K562 (cell line): ENCODE data around the gene DHRS11. TPM values are rescaled to one million over a fixed set of nuclear protein-coding genes. Genes with fewer than 3 reads are reported as not detected.

Source experiments
- ATAC-seq: fragments of 200-7000 bp; cut with Tn5 transposase; 3 replicates; pipeline ENCODE4 v1.9.1; 2020; ENCODE audit warnings: moderate library complexity
- BruUV-seq: library from RNA; stranded (reverse); fragments of 400-500 nt; replicated peaks from 2 replicates; lab custom pipeline; 2021; lab: Mats Ljungman, UMichigan
- CTCF ChIA-PET: fragments of 300-600 bp; formaldehyde crosslinking; extraction: SDS; loops from one replicate; lab custom pipeline; 2021; ENCODE audit warnings: low intra/inter-chr PET ratio; lab: Yijun Ruan, JAX
- POLR2A ChIA-PET: fragments of 300-600, 350-650 bp; sonication (Branson Sonifier 250); formaldehyde crosslinking; extraction: SDS; loops from one replicate; lab custom pipeline; 2021; ENCODE audit warnings: antibody characterized with exemption, inconsistent platforms; lab: Yijun Ruan, JAX
- DNase-seq, 4 experiments: peaks; one replicate each; pipeline versions ENCODE4 v3.0.0 to v3.0.0-alpha.2; 2011 to 2018; ENCODE audit warnings: low spot score in 3 of 4, mixed read lengths in 3 of 4; ENCODE audit errors: extremely low read depth in 1 of 4
- FAIRE-seq: peaks from 2 replicates; lab custom pipeline; 2011; peaks lifted over from hg19 to GRCh38; lab: Jason Lieb, UNC
- H2AFZ ChIP-seq: 2 replicates; pipeline ENCODE4 v1.6.0; 2011; ENCODE audit warnings: low read depth, low read length, control low read depth, inconsistent platforms
- H3K27ac ChIP-seq: fragments of 200-600 bp; 3 replicates; pipeline ENCODE4 v1.8.0; 2011; ENCODE audit warnings: low read depth, mild to moderate bottlenecking, control low read depth, inconsistent platforms, low read length, moderate library complexity, mixed read lengths; ENCODE audit errors: extremely low read depth
- H3K27me3 ChIP-seq, 2 experiments: fragments of 300-600 bp in 1 of 2; 2 replicates in 1 of 2; 3 replicates in 1 of 2; pipeline versions ENCODE4 v1.6.0 to v1.8.0; 2011; ENCODE audit warnings: inconsistent platforms in 2 of 2, low read length in 2 of 2, mild to moderate bottlenecking in 1 of 2, mixed read lengths in 1 of 2, moderate library complexity in 1 of 2; ENCODE audit not compliant: control insufficient read depth in 2 of 2, insufficient read depth in 2 of 2
- H3K36me3 ChIP-seq: fragments of 300-600 bp; 3 replicates; pipeline ENCODE4 v1.8.0; 2011; ENCODE audit warnings: mild to moderate bottlenecking, low read length, inconsistent platforms; ENCODE audit not compliant: control insufficient read depth, insufficient read depth
- H3K4me1 ChIP-seq, 2 experiments: fragments of 200-600 bp in 1 of 2; replicated peaks in 1 of 2; 2 replicates in 1 of 2; 3 replicates in 1 of 2; pipeline versions ENCODE4 v1.5.1 to v1.8.0; 2011; ENCODE audit warnings: inconsistent platforms in 2 of 2, low read length in 2 of 2, mild to moderate bottlenecking in 1 of 2, mixed read lengths in 1 of 2, moderate library complexity in 1 of 2; ENCODE audit not compliant: control insufficient read depth in 2 of 2, insufficient read depth in 2 of 2
- H3K4me2 ChIP-seq: 2 replicates; pipeline ENCODE4 v1.6.1; 2011; ENCODE audit warnings: low read length, control low read depth, inconsistent platforms, mixed read lengths; ENCODE audit not compliant: insufficient read depth
- H3K4me3 ChIP-seq: fragments of 200-600 bp; sonication (generic), shearing (Covaris generic); 2 replicates; pipeline ENCODE4 v1.5.1; 2016; ENCODE audit warnings: control low read depth, inconsistent platforms
- H3K79me2 ChIP-seq: fragments of 200-600 bp; 3 replicates; pipeline ENCODE4 v1.8.0; 2011; ENCODE audit warnings: low read length, inconsistent platforms; ENCODE audit not compliant: control insufficient read depth, insufficient read depth
- H3K9ac ChIP-seq, 2 experiments: 2 replicates each; pipeline versions ENCODE4 v1.6.0 to v1.6.1; 2011; ENCODE audit warnings: low read depth in 2 of 2, low read length in 2 of 2, control low read depth in 1 of 2, inconsistent platforms in 1 of 2, mild to moderate bottlenecking in 1 of 2, mixed read lengths in 1 of 2; ENCODE audit not compliant: insufficient read depth in 1 of 2
- H3K9me1 ChIP-seq: one replicate; pipeline ENCODE4 v1.6.0; 2011; ENCODE audit warnings: inconsistent platforms, mild to moderate bottlenecking, low read length, moderate library complexity; ENCODE audit not compliant: control insufficient read depth, insufficient read depth
- H3K9me3 ChIP-seq: replicated peaks from 2 replicates; pipeline ENCODE4 v1.5.1; 2011; ENCODE audit warnings: low read depth, low read length, inconsistent platforms; ENCODE audit not compliant: control insufficient read depth, insufficient read depth
- H4K20me1 ChIP-seq: replicated peaks from 2 replicates; pipeline ENCODE4 v1.6.1; 2011; ENCODE audit warnings: low read length, inconsistent platforms, mixed read lengths; ENCODE audit not compliant: control insufficient read depth, insufficient read depth
- ATF3 ChIP-seq, 2 experiments: fragments of 450-650 bp in 1 of 2; sonication (generic) in 1 of 2; formaldehyde crosslinking in 1 of 2; IDR thresholded peaks in 1 of 2; conservative IDR thresholded peaks in 1 of 2; 2 replicates each; pipeline versions ENCODE4 v1.6.1 to v1.8.1; 2016 to 2023; ENCODE audit warnings: mild to moderate bottlenecking in 2 of 2, moderate library complexity in 2 of 2, inconsistent platforms in 1 of 2, missing genetic modification reagents in 1 of 2
- GTF2E2 ChIP-seq: fragments of 200-800 bp; sonication (Bioruptor generic); IDR thresholded peaks from 2 replicates; pipeline ENCODE4 v1.6.1; 2016; ENCODE audit warnings: missing genetic modification characterization, missing compliant biosample characterization
- HEY1 ChIP-seq: fragments of 250-450 bp; sonication (Bioruptor Pico); IDR thresholded peaks from 2 replicates; pipeline ENCODE4 v1.5.0; 2020; ENCODE audit warnings: mild to moderate bottlenecking, moderate library complexity, borderline replicate concordance
- KLF13 ChIP-seq: fragments of 450-650 bp; IDR thresholded peaks from 2 replicates; pipeline ENCODE4 v1.6.1; 2016; ENCODE audit warnings: missing genetic modification characterization, low read depth, mild to moderate bottlenecking, missing compliant biosample characterization, moderate library complexity, borderline replicate concordance
- NFYB ChIP-seq: IDR thresholded peaks from 2 replicates; pipeline ENCODE4 v1.6.1; 2011; ENCODE audit warnings: mild to moderate bottlenecking, moderate library complexity; ENCODE audit not compliant: insufficient read length; ENCODE audit errors: extremely low read depth
- POLR2A ChIP-seq: fragments of 450-650 bp; conservative IDR thresholded peaks from 2 replicates; pipeline ENCODE4 v1.6.1; 2016
- RBM22 ChIP-seq: fragments of 200-400 bp; formaldehyde crosslinking; IDR thresholded peaks from 2 replicates; pipeline ENCODE4 v1.6.1; 2018; ENCODE audit warnings: low read length, low read depth; ENCODE audit not compliant: poor library complexity, severe bottlenecking
- SMAD3 ChIP-seq: fragments of 450-650 bp; formaldehyde crosslinking; conservative IDR thresholded peaks from 2 replicates; pipeline ENCODE4 v1.4.0; 2020; ENCODE audit warnings: mild to moderate bottlenecking
- SPI1 ChIP-seq: IDR thresholded peaks from 2 replicates; pipeline ENCODE4 v1.6.1; 2011; ENCODE audit warnings: low read depth, low read length, control low read depth, borderline replicate concordance
- THRAP3 ChIP-seq: fragments of 450-650 bp; IDR thresholded peaks from 2 replicates; pipeline ENCODE4 v1.6.1; 2016; ENCODE audit warnings: mild to moderate bottlenecking, inconsistent platforms, borderline replicate concordance
- TSC22D4 ChIP-seq: fragments of 450-650 bp; IDR thresholded peaks from 2 replicates; pipeline ENCODE4 v1.6.1; 2016; ENCODE audit warnings: missing genetic modification characterization, missing biosample characterization, control low read depth
- UBTF ChIP-seq, 2 experiments: IDR thresholded peaks; 2 replicates each; pipeline ENCODE4 v1.6.1; 2012; ENCODE audit warnings: improper control_type of control experiment in 2 of 2, low read depth in 2 of 2, low read length in 2 of 2, borderline replicate concordance in 1 of 2
- ZBED1 ChIP-seq: IDR thresholded peaks from 2 replicates; pipeline ENCODE4 v1.6.1; 2014
- ZEB2 ChIP-seq: fragments of 450-650 bp; IDR thresholded peaks from 2 replicates; pipeline ENCODE4 v1.6.1; 2016
- ZFX ChIP-seq: sonication (generic); formaldehyde crosslinking; IDR thresholded peaks from 2 replicates; pipeline ENCODE4 v1.8.0; 2022; ENCODE audit warnings: mild to moderate bottlenecking, missing genetic modification reagents, moderate library complexity
- ZNF586 ChIP-seq: fragments of 450-650 bp; formaldehyde crosslinking; conservative IDR thresholded peaks from 2 replicates; pipeline ENCODE4 v1.4.0; 2020; ENCODE audit warnings: mild to moderate bottlenecking, moderate library complexity
- ZNF75A ChIP-seq: fragments of 450-650 bp; formaldehyde crosslinking; IDR thresholded peaks from 2 replicates; pipeline ENCODE4 v1.4.0; 2020; ENCODE audit warnings: mild to moderate bottlenecking
- ZNF778 ChIP-seq: fragments of 450-650 bp; formaldehyde crosslinking; IDR thresholded peaks from 2 replicates; pipeline ENCODE4 v1.4.0; 2020; ENCODE audit warnings: mild to moderate bottlenecking, moderate library complexity
- WGBS: fragments of 100-300 bp; shearing (Covaris generic); methylation state at CpG from one replicate; pipeline ENCODE4 v1.1.6; 2016; ENCODE audit warnings: low coverage, mixed read lengths; ENCODE audit not compliant: insufficient coverage; ENCODE audit errors: missing lambda C conversion rate; 5-methylcytosine and 5-hydroxymethylcytosine counted together
- in situ Hi-C: fragments of 300-500 bp; cut with MboI; formaldehyde crosslinking; loops from 4 replicates; pipeline ENCODE4 v1.15.0; 2018; ENCODE audit warnings: inconsistent platforms, mixed read lengths
- intact Hi-C: fragments of 100-400 bp; cut with micrococcal nuclease; formaldehyde crosslinking; loops from 2 replicates; pipeline ENCODE4 v1.14.2; 2022
- polyA plus RNA-seq, 8 experiments: library from polyadenylated mRNA; depleted of rRNA in 4 of 8; stranded (reverse) in 5 of 8; unstranded in 3 of 8; fragments of >200 nt; fragmentation: Nextera tagmentation in 2 of 8; fragmentation: Illumina TruSeq in 1 of 8; extraction: Ambion mirVana in 2 of 8; extraction: Trizol in 1 of 8; gene quantifications; 2 replicates each; pipeline versions ENCODE4 v1.2.1 to v1.2.3, GENCODE V29; 2011 to 2014; ENCODE audit warnings: inconsistent platforms in 1 of 8, missing spikeins in 1 of 8
- total RNA-seq, 7 experiments: library from RNA; depleted of rRNA in 6 of 7; stranded (reverse); fragments of >200 nt in 6 of 7; fragmentation: Illumina TruSeq in 2 of 7; extraction: Trizol in 2 of 7; gene quantifications; 2 replicates each; pipeline versions ENCODE4 v1.2.1 to v1.2.3, GENCODE V29; 2011 to 2021; ENCODE audit warnings: low replicate concordance in 1 of 7

DHRS11 gene
- total and polyA plus RNA-seq, 9 of the 15 experiments (the other 6 are each of a cell fraction or from before 2014, with no cell fraction given): 15.2 to 123 (median 59.8) TPM

GRCh38 chr17:36600936-36601302, 9.2 kb downstream of the DHRS11 start (continued):
- TF ChIP-seq UBTF (IDR thresholded peaks at IDR 0.05; ENCODE audit: borderline replicate concordance in 1 of 2, low read depth in 2 of 2, low read length in 2 of 2) (0 out of 4 replicates have a peak, but pooled peaks of 1 of the 2 experiments have one; percentile 11), SMAD3 (CRISPR knock-in tag) (no peak), ATF3 (IDR thresholded peaks at IDR 0.05) (no peak), ATF3 (CRISPR knock-in tag; conservative IDR thresholded peaks at IDR 0.05) (peak; percentile 18; the same call in 1 of the 2 replicates)

GRCh38 chr17:36601303-36602029, 9.8 kb downstream of the DHRS11 start, which contains the start of gene MRM1:
Gene MRM1 (plus strand): TSS chr17:36601583. CDS start chr17:36601811, 228 bp downstream.
- POLR2A ChIA-PET: interaction anchor here (0.6 to 3.7 kb wide), 17 partner anchors 10 to 495 kb away, joined by 3 to 32 read pairs (median 3); partner anchors contain the start of genes DHRS11, MYO19 and PIGW
- intact Hi-C loops: loop anchor here (2.0 kb wide), 3 partner anchors 27 to 67 kb away; partner anchors contain the start of genes GGNBP2, MYO19 and PIGW
- Histone ChIP-seq H3K27me3 (no peaks in the 10 kb centered on the region), H3K4me1 (peaks cover 57 to 66% of the 10 kb centered on the region in 2 experiments), H4K20me1 (0 out of 2 replicates have a peak, but pooled peaks cover 3% of the 10 kb centered on the region), H3K36me3 (peaks cover 58% of the 10 kb centered on the region), H3K9me1 (no peaks in the 10 kb centered on the region), H2AFZ (peak within 1 kb of the TSS; percentile 95), H3K27ac (peak within 1 kb of the TSS; percentile 98), H3K4me2 (peak within 1 kb of the TSS; percentile 99), H3K4me3 (peak within 1 kb of the TSS; percentile 82), H3K9me3 (no peaks in the 10 kb centered on the region), H3K9ac (peak within 1 kb of the TSS; percentile 91 to 95), H3K79me2 (peaks cover 88% of the 10 kb centered on the region)
- CTCF ChIA-PET: interaction anchor here (0.6 kb wide), 2 partner anchors 60 to 611 kb away, joined by 3 read pairs; no protein-coding TSS in a partner anchor
- FAIRE-seq: no peak
- in situ Hi-C loops: no loop called here
- peak; percentile 94 to 97 (median 94) for DNase-seq
- ATAC-seq: peak; percentile 85
- under 1% methylated on average over 45 of the region's 60 CpGs for WGBS
- TSS peak; percentile 43 for BruUV-seq
- peak; percentile 40 for TF ChIP-seq RBM22
- 0 out of 2 replicates have a peak, but pooled peaks have one; percentile 54 for TF ChIP-seq ZFX (CRISPR knock-in tag)
- TF ChIP-seq GTF2E2 (tag): no peak
- TF ChIP-seq NFYB: no peak
- TF ChIP-seq ZNF778 (CRISPR knock-in tag): no peak
- no peak for TF ChIP-seq THRAP3
- TF ChIP-seq ZEB2: no peak
- no peak for TF ChIP-seq TSC22D4 (tag)
- TF ChIP-seq SPI1: no peak
- TF ChIP-seq ZBED1: 0 out of 2 replicates have a peak, but pooled peaks have one; percentile 65
- no peak for TF ChIP-seq KLF13
- peak; percentile 87 for TF ChIP-seq POLR2A
- no peak for TF ChIP-seq ZNF586 (CRISPR knock-in tag)
- TF ChIP-seq HEY1 (CRISPR knock-in tag): no peak
- TF ChIP-seq ZNF75A: no peak
